Adrenal gland (tissue), 5 donors: ENCODE results near the gene TBC1D3B.

Experiments
- POLR2A ChIP-seq, 2 donors: fragments of 450-650 bp; IDR thresholded peaks; one replicate each; pipeline ENCODE4 v1.6.1; 2017; ENCODE audit warnings: antibody characterized with exemption in 2 of 2, mild to moderate bottlenecking in 2 of 2, moderate library complexity in 1 of 2
- TF ChIP-seq, protein P1 (sequence below), 6 experiments: fragments of 450-650 bp in 4 of 6; fragments of 200-600 bp in 2 of 6; sonication (generic) in 1 of 6; IDR thresholded peaks; 1 replicate in 5 of 6; 2 replicates in 1 of 6; pipeline versions ENCODE4 v1.5.1 to v1.8.0; 2016 to 2021; ENCODE audit warnings: antibody characterized with exemption in 6 of 6, mild to moderate bottlenecking in 2 of 6, moderate library complexity in 1 of 6
- donor health status: DM: no; HTN: no; CAD: no.

DNA sequence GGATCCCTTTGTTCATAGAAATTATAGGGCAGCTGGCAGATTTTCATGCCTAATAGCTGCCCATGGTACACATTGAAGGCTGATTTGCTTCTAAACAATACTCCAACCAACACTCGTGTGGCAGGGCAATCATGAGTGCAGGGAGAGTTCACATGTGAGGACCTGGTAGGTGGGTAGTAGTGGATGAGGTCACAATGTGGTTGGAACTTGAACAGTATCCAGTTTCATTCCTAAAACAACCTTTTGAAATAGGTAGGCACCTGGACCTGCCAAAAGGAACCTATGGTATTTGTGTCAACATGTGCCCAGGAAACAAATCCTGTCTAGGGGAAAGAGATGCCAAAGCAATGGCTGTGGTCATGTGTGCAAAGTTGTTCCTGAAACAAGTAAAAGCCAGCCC lies 40.0 kb downstream of the TBC1D3B start:
- TF ChIP-seq, protein P1, sequence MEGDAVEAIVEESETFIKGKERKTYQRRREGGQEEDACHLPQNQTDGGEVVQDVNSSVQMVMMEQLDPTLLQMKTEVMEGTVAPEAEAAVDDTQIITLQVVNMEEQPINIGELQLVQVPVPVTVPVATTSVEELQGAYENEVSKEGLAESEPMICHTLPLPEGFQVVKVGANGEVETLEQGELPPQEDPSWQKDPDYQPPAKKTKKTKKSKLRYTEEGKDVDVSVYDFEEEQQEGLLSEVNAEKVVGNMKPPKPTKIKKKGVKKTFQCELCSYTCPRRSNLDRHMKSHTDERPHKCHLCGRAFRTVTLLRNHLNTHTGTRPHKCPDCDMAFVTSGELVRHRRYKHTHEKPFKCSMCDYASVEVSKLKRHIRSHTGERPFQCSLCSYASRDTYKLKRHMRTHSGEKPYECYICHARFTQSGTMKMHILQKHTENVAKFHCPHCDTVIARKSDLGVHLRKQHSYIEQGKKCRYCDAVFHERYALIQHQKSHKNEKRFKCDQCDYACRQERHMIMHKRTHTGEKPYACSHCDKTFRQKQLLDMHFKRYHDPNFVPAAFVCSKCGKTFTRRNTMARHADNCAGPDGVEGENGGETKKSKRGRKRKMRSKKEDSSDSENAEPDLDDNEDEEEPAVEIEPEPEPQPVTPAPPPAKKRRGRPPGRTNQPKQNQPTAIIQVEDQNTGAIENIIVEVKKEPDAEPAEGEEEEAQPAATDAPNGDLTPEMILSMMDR (IDR thresholded peaks at IDR 0.05), result no peak
- no peak for TF ChIP-seq POLR2A (IDR thresholded peaks at IDR 0.05)
